GM12892 (cell line): ENCODE results near the gene FILIP1.

Experiments used
- POLR2A ChIP-seq: IDR thresholded peaks from 2 replicates; pipeline ENCODE4 v1.6.1; 2011; ENCODE audit warnings: low read depth, low read length, control low read depth
- POLR2AphosphoS5 ChIP-seq: IDR thresholded peaks from 2 replicates; pipeline ENCODE4 v1.6.1; 2011; ENCODE audit warnings: low read depth, low read length, control low read depth
- TAF1 ChIP-seq: IDR thresholded peaks from 2 replicates; pipeline ENCODE4 v1.6.1; 2011; ENCODE audit warnings: low read depth, mild to moderate bottlenecking, control low read depth, low read length, borderline replicate concordance

GRCh38 chr6:75337835-75338580, 155.6 kb downstream of the FILIP1 start:
- no peak for TF ChIP-seq POLR2A
- no peak for TF ChIP-seq POLR2AphosphoS5
- TF ChIP-seq TAF1: no peak
